NCI-H2227 (cell line): ENCODE data around the gene RIPPLY3.

Experiments
- DNase-seq: peaks from one replicate; lab custom pipeline; 2025; ENCODE audit not compliant: unreplicated experiment; lab: John Stamatoyannopoulos, UW

RIPPLY3 gene

DNA sequence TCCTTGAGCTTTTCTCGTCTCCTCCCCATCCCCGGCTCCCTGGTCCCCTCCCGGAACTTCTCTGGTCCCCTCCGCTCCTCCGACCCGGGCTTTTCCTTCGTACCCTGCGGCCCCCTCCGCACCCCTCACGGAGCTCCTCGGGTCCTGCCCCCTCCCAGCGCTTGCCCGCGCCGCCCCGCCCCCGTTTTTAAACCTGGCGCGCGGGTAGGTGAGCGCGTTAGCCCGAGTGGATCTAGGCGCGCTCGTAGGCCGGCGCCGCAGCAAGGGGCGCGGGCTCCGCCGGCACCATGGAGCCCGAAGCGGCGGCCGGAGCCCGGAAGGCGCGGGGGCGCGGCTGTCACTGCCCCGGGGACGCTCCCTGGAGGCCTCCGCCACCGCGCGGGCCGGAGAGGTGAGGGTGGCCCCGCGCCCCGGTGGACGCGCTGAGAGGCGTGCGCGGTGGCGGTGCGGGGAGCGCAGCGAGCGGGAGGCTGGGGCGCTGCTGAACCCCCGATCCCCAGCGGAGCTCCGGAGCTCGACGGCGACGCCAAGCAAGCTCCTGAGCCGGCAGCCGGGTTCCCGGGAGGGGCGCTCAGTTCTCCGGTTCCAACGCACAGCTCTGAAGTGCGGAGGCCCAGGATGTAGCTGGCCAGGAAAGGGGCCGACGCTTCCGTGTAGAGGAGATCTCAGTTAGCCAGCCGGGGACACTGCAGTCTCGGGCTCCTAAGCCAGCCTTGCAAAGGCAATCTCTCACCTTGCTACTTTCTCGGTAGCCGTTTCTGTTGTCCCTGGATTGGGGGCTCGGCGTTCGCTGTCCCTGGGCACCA is at the start of gene RIPPLY3:
TSS of gene RIPPLY3 (plus strand) at position 217 of the 806 bp plus-strand sequence. CDS start at position 288, 71 bp downstream.
- DNase-seq, result peak; percentile 68

GRCh38 chr21:36959020-36959835 is 47.3 kb upstream of the RIPPLY3 start:
- DNase-seq, result no peak

DNA sequence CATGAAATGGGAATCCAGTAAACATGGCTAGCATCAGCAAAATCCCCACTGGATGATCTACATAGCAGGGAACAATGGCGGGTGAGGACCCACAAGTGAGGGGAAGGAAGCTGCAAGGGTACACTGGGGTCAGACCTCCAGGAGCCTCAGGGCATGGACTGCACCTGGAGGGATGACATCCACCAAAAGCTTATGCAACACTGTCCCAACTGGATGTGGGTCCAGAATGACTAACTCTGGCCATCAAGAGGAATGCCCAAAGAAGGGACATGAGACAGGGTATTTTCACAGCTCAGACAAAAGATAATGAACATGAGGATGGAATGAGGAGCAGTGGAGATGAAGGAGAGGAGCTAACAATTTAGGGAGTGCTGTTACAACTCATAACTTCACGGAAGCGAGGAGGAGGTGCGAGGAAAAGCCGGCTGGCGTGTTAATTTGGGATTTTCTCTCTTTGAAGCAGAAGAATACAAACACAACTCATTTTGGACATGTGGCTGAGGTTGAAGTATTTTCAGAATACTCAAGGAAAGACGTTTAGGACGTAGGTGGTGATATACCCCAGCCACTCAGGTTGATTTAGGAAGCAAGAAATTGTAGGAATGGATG is 45.7 kb upstream of the RIPPLY3 start:
- no peak for DNase-seq

DNA sequence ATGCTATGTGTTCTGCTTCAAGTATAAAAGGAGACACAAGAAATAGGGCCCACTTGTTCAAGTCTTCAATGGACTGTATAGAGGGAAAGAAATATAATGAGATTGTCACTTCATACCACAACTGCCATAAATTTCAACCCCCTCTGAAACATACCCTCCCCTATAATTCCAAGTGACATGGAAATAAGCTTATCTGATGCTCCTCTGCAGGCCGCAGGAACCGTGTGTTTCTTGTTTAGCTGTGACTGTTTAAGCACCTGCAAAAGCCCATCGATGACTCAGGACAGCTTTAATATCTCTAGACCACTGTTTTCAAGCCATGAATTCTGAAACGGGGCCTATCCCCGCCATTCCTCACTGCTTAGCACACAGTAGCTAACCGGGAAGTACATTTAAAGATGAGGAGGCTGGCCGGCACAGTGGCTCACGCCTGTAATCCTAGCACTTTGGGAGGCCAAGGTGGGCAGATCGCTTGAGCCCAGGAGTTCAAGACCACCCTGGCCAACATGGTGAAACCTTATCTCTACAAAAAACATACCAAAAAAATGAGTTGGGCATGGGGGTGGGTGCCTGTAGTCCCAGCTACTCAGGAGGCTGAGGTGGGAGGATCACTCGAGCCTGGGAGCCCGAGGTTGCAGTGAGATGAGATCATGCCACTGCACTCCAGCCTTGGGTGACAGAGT is 44.3 kb upstream of the RIPPLY3 start:
- no peak for DNase-seq

- DNase-seq, result no peak
Observed at GRCh38 chr21:36964398-36964797, 42.1 kb upstream of the RIPPLY3 start.

DNA sequence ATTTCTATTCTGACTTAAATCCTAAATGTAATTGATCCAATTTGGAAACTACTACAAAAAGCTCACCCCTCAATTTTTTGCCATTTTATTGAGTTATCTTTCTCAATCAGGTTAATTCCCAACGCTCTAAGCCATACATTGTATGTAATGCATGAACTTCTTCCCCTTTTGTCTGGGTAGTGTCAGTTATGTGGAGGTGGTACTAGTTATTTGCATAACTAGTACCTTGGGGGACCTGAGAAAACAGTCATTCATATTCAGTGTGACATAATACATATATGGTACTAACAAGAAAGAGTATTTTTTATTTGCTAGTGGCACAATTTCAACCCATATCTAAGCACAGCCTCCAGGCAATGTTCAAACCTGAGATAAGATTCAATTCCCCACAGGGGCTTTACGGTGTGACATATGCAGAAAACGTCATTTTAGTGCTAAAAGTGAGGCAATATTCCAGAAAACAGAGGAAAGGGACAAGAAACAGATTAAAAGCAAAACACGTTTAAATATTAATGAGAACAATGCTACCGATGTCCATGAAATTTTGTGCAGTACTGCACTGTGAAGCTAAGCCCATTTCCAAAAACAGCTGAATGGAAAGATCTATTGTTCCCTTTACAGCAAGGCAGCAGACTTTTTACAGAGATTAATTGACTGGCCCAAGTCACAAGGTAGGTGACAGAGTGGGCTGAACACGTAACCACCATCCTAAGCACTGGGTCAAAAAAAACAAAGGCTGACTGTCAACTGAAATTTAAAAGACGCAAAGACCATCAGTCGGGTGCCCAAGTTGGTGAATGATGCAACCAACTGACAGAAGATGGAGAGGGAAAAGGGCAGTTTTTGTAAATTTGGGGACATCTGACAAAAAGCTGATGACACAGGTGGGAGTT is 41.4 kb upstream of the RIPPLY3 start:
- DNase-seq, result no peak

- DNase-seq, result no peak
Observed at GRCh38 chr21:36965720-36966065, 40.8 kb upstream of the RIPPLY3 start.

- DNase-seq, result peak; percentile 87
Observed at GRCh38 chr21:36966066-36966820, 40.3 kb upstream of the RIPPLY3 start, which contains the start of gene HLCS. HLCS (minus strand) TSS chr21:36966669; CDS start chr21:36966638, 31 bp downstream.

DNA sequence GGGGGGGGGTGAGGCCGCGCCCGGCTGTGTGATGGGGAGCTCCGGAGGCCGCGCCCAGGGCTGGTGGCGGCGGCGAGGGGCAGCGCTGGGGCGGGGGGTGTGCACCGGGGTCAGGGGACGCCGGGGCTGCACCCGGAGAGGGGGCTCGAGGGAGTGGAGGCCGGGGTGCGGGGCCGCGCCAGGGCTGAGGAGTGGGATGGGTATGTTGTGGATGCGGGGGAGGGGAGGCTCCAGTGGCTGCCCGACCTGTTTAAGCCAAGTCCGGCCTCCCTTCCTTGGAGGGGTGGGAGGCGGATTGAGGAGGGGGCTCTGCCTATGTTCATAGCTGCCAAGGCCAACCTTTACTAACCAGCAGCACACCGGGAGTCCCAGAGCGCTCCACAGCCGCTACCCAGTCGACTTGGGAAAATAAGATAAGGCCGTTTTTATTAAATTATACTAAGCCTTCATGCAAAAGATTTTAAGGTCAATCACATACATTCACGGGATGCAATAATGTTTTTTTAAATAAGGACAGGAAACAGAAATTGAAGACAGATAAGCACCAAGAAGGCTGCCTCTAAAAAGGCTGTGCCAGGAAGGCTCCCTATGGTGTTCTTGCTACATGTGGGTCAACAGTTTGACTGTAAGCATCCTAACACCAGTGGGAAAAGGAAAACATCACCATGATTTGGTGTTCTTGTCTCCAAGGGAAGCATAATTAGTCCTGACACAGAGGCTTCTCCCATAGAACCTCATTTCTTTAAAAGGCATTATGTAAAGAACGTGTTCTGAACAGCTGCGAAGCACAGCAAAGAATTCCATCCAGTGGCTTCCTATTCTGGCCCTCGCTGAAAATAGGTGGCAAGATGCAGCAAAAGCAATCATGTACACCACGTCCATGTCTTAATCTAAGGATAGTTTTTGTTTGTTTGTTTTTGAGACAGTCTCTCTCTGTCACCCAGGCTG is 39.4 kb upstream of the RIPPLY3 start:
- peak; percentile 68 for DNase-seq

DNA sequence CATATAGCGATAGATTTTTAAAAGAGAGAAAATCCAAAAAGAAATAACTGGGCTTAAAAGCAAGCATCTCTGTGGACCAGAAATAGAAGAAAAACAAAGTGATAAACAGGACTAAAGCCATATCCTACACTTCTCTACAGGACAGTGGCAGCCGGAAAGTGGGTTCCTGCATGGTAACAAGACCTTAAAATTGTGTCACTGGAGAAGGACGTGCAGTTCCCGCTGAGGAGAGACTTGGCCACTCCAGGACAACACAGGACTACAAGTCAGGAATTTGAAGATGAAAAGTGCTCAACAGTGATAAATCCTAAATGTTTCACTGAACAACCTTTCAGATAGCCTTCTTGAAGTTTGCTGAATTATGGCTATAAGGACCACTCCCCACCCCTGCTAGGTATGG is 38.1 kb upstream of the RIPPLY3 start:
- DNase-seq, result no peak

DNA sequence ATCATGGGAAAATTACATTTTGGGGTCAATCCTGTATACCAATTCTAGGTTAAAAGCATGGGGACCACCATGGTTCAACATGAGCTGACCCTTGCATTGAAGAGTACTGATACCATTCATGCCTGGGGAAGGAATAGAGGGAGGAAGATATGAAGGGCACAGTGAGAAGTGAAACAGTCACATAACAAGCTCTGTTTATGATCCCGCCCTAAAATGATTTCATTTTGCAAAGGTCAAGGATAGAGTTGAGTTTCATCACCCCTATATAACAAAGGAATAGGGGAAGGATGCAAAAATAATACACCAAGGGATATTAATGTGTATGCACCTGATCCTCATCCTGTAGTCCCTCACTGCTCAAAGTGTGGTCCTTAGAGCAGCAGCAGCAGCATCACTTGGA is 37.5 kb upstream of the RIPPLY3 start:
- no peak for DNase-seq

GRCh38 chr21:36973986-36974850 is 32.3 kb upstream of the RIPPLY3 start:
- no peak for DNase-seq

GRCh38 chr21:36974851-36975192 is 31.7 kb upstream of the RIPPLY3 start:
- no peak for DNase-seq

DNA sequence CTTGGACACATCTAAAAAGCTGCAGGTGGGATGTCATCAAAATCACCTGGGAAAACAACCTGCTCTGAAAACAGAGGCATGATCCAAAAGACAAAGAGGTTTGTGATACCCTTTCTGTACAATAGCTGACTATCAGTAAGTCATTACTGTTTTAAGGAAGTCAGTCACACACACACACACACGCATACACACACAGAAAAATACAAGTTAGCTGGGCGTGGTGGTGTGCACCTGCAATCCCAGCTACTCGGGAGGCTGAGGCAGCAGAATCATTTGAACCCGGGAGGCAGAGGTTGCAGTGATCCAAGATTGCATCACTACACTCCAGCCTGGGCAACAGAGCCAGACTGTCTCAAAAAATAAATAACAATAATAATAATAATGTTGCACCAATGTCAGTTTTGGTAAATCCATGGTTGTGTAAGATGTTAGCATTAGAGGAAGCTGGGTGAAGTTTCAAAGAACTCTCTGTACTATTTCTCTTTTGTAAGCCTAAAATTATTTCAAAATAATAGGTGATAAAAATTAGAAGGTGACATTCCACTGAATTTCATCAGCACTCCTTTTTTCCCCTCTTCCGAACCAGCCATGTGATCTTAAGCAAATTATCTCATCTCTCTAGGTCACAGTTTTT is 30.2 kb upstream of the RIPPLY3 start:
- DNase-seq, result no peak

- DNase-seq, result peak; percentile 87
Observed at GRCh38 chr21:36976882-36977651, 29.4 kb upstream of the RIPPLY3 start.
